ENCODE data around the gene SMC1A. TPM values are rescaled to one million over a fixed set of nuclear protein-coding genes. Genes with fewer than 3 reads are reported as not detected.

SMC1A gene
- total RNA-seq, 1 donor from 2014 or later = 51.8 TPM

- H3K27ac ChIP-seq = no peak overlapping the region
- no peaks in the 10 kb centered on the region for H3K9me3 ChIP-seq
- no peaks in the 10 kb centered on the region for H3K4me1 ChIP-seq
- H3K4me3 ChIP-seq = no peak overlapping the region
- no peaks in the 10 kb centered on the region for H3K36me3 ChIP-seq
- H3K27me3 ChIP-seq = no peaks in the 10 kb centered on the region
- no peak for TF ChIP-seq CTCF (IDR thresholded peaks at IDR 0.05)
- intact Hi-C loops (cut with DNase I) = no loop called here
- ATAC-seq (no peak), DNase-seq (no peak)
These were observed 27.2 kb upstream of the SMC1A start for GRCh38 chrX:53449632-53450031.

- Histone ChIP-seq H3K4me1 (no peaks in the 10 kb centered on the region), H3K9me3 (no peaks in the 10 kb centered on the region), H3K27ac (no peak overlapping the region), H3K4me3 (no peak overlapping the region), H3K27me3 (no peaks in the 10 kb centered on the region), H3K36me3 (no peaks in the 10 kb centered on the region)
- intact Hi-C loops (cut with DNase I) = no loop called here
- DNase-seq (no peak), ATAC-seq (no peak)
- no peak for TF ChIP-seq CTCF (IDR thresholded peaks at IDR 0.05)
These were observed 25.0 kb upstream of the SMC1A start for GRCh38 chrX:53447441-53447840.

- no peaks in the 10 kb centered on the region for H3K27me3 ChIP-seq
- H3K36me3 ChIP-seq = no peaks in the 10 kb centered on the region
- no peak overlapping the region for H3K4me3 ChIP-seq
- no peaks in the 10 kb centered on the region for H3K4me1 ChIP-seq
- H3K27ac ChIP-seq = no peak overlapping the region
- peak; percentile 65 for ATAC-seq
- H3K9me3 ChIP-seq = no peaks in the 10 kb centered on the region
- peak; percentile 55 for DNase-seq
- intact Hi-C loops (cut with DNase I) = no loop called here
- TF ChIP-seq CTCF (IDR thresholded peaks at IDR 0.05) = peak; percentile 53
These were observed 23.5 kb upstream of the SMC1A start for GRCh38 chrX:53445977-53446376.

- intact Hi-C loops (cut with DNase I) = no loop called here
These were observed 19.8 kb upstream of the SMC1A start for GRCh38 chrX:53442322-53442631.

GRCh38 chrX:53441531-53442321 is 19.3 kb upstream of the SMC1A start:
- Histone ChIP-seq H3K27me3 (no peaks in the 10 kb centered on the region), H3K9me3 (no peaks in the 10 kb centered on the region), H3K27ac (peak overlapping the region; percentile 68), H3K4me1 (no peaks in the 10 kb centered on the region), H3K36me3 (no peaks in the 10 kb centered on the region), H3K4me3 (peak overlapping the region; percentile 40)
- intact Hi-C loops (cut with DNase I) = no loop called here
- no peak for TF ChIP-seq CTCF (IDR thresholded peaks at IDR 0.05)
- ATAC-seq = peak; percentile 94
- DNase-seq = peak; percentile 91

More at GRCh38 chrX:53442322-53442631, 19.8 kb upstream of the SMC1A start:
- TF ChIP-seq CTCF (IDR thresholded peaks at IDR 0.05) = no peak
- no peaks in the 10 kb centered on the region for H3K27me3 ChIP-seq
- no peak overlapping the region for H3K4me3 ChIP-seq
- H3K9me3 ChIP-seq = no peaks in the 10 kb centered on the region
- DNase-seq = no peak
- H3K36me3 ChIP-seq = no peaks in the 10 kb centered on the region
- peak; percentile 5 for ATAC-seq
- H3K4me1 ChIP-seq = no peaks in the 10 kb centered on the region
- H3K27ac ChIP-seq = no peak overlapping the region

Data from upper lobe of right lung (tissue), 1 donor.